Forelimb muscle (tissue), 1 donor: Measurements from ENCODE around the gene SYNE4. TPM values are rescaled to one million over a fixed set of nuclear protein-coding genes. Genes with fewer than 3 reads are reported as not detected.

Experiments used
- DNase-seq: peaks from one replicate; pipeline ENCODE4 v3.0.0-alpha.2; 2013; ENCODE audit warnings: low read depth
- polyA plus RNA-seq: library from polyadenylated mRNA; unstranded; fragments of 120-200 nt; gene quantifications from one replicate; pipeline ENCODE4 v1.2.1, GENCODE V29; 2013; ENCODE audit not compliant: insufficient read length

The SYNE4 gene
- polyA plus RNA-seq, 1 donor: 0.59 TPM

- DNase-seq: no peak
These were observed 52.6 kb downstream of the SYNE4 start for GRCh38 chr19:35955881-35956634.

Other genes with a start within 250 kb of the SYNE4 start
- gene ARHGAP33, start 233.2 kb downstream of the SYNE4 start, polyA plus RNA-seq: 15.0 TPM
- not detected for gene PRODH2, start 196.0 kb downstream of the SYNE4 start, polyA plus RNA-seq
- gene NPHS1, start 156.3 kb downstream of the SYNE4 start, polyA plus RNA-seq: 0.24 TPM
- gene KIRREL2, start 151.9 kb downstream of the SYNE4 start, polyA plus RNA-seq: 0.28 TPM
- gene APLP1, start 140.2 kb downstream of the SYNE4 start, polyA plus RNA-seq: 7.1 TPM
- gene NFKBID, start 108.3 kb downstream of the SYNE4 start, polyA plus RNA-seq: 1.2 TPM
- gene HCST, start 106.3 kb downstream of the SYNE4 start, polyA plus RNA-seq: 4.7 TPM
- gene TYROBP, start 100.5 kb downstream of the SYNE4 start, polyA plus RNA-seq: 14.7 TPM
- gene LRFN3, start 72.4 kb downstream of the SYNE4 start, polyA plus RNA-seq: 7.0 TPM
- 12.9 TPM for gene SDHAF1, start 13.6 kb downstream of the SYNE4 start, polyA plus RNA-seq
- gene ALKBH6, start 5.4 kb upstream of the SYNE4 start, polyA plus RNA-seq: 8.5 TPM
- 15.5 TPM for gene CLIP3, start 24.1 kb upstream of the SYNE4 start, polyA plus RNA-seq
- 8.6 TPM for gene THAP8, start 45.5 kb upstream of the SYNE4 start, polyA plus RNA-seq
- 2.5 TPM for gene WDR62, start 46.1 kb upstream of the SYNE4 start, polyA plus RNA-seq
- gene OVOL3, start 102.3 kb upstream of the SYNE4 start, polyA plus RNA-seq: not detected
- gene POLR2I, start 106.1 kb upstream of the SYNE4 start, polyA plus RNA-seq: 42.3 TPM
- gene TBCB, start 106.7 kb upstream of the SYNE4 start, polyA plus RNA-seq: 80.0 TPM
- gene CAPNS1, start 131.3 kb upstream of the SYNE4 start, polyA plus RNA-seq: 464 TPM
- gene COX7A1, start 143.6 kb upstream of the SYNE4 start, polyA plus RNA-seq: 219 TPM
- 5.9 TPM for gene ZNF565, start 205.9 kb upstream of the SYNE4 start, polyA plus RNA-seq
- 60.5 TPM for gene ZNF146, start 206.3 kb upstream of the SYNE4 start, polyA plus RNA-seq